ENCODE data around the gene OBP2A. TPM values are rescaled to one million over a fixed set of nuclear protein-coding genes. Genes with fewer than 3 reads are reported as not detected.

Gene OBP2A
- total RNA-seq, 1 experiment from 2014 or later, result not detected

DNA sequence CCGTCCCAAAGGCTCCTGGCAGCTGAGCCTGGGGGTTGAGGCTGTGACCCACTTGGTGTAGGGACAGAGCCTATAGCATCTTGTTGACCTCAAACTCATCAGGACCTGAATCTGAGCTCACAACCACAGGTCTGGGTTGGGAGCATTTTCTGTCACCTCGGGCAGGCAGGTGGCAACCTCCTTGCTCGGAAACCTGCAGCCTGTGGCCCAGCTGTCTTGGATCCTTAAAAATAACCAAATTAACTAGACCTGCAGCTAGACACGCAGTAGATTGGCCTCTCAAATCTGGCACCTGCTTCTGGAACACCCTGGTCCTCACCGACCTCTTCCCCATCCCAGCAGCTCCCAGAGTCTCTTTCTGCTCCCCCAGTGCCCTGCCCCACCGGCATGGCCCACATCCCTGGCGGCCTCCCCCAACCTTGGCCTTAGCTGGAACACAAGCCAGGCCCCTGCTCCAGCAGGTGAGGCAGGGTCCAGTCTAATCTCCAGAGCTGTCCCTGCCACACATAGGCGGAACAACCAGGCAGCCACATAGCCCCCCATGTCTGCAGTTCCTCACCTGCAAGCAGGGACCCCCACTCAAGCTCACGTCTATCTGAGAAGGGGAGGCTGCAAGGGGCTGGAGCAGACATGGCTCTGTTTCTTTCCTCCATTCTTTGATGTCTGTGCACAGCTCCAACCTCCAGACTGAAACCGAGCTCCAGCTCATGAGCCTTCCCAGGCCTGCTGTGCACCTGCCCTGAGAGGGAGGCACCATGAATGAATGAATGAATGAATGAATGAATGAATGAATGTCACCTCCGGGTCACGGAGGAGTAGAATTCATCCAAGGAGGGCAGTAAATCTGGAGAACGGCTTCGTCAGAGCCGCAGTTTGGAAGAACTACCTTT lies 43.9 kb downstream of the OBP2A start:
- H3K9me3 ChIP-seq (ENCODE audit: control insufficient read depth in 1 of 2, insufficient read depth in 1 of 2, low read depth in 1 of 2, low read length in 2 of 2), result no peaks in the 10 kb centered on the region
- H3K4me3 ChIP-seq (replicated peaks in 1 of 2; ENCODE audit: low read depth in 1 of 2, low read length in 2 of 2), result no peak overlapping the region
- H3K36me3 ChIP-seq (ENCODE audit: control insufficient read depth in 1 of 2, insufficient read depth in 2 of 2, low read length in 2 of 2), result no peaks in the 10 kb centered on the region
- TF ChIP-seq EGR1 (IDR thresholded peaks at IDR 0.05; ENCODE audit: low read depth) (no peak), SRF (IDR thresholded peaks at IDR 0.05; ENCODE audit: low read depth) (no peak), YY1 (IDR thresholded peaks at IDR 0.05; ENCODE audit: extremely low read depth, insufficient replicate concordance, low read depth, low read length) (no peak), JUND (IDR thresholded peaks at IDR 0.05) (no peak), ZFX (IDR thresholded peaks at IDR 0.05) (no peak), TCF7L2 (IDR thresholded peaks at IDR 0.05; ENCODE audit: borderline replicate concordance, extremely low read depth, insufficient read depth, insufficient read length) (no peak), FOSL1 (IDR thresholded peaks at IDR 0.05; ENCODE audit: low read depth) (no peak), ZNF274 (IDR thresholded peaks at IDR 0.05; ENCODE audit: low read depth, low read length) (no peak), RAD21 (IDR thresholded peaks at IDR 0.05; ENCODE audit: low read depth) (no peak), SIN3A (IDR thresholded peaks at IDR 0.05; ENCODE audit: low read depth) (no peak), EZH2 (IDR thresholded peaks at IDR 0.05) (no peak), SP1 (IDR thresholded peaks at IDR 0.05; ENCODE audit: low read depth) (no peak), CEBPB (IDR thresholded peaks at IDR 0.05; ENCODE audit: low read depth) (no peak), ELF1 (IDR thresholded peaks at IDR 0.05; ENCODE audit: borderline replicate concordance, low read depth) (no peak), EZH2phosphoT487 (IDR thresholded peaks at IDR 0.05; ENCODE audit: borderline replicate concordance) (no peak), POLR2A (IDR thresholded peaks at IDR 0.05; ENCODE audit: borderline replicate concordance, extremely low read depth, insufficient read depth, insufficient read length) (no peak)
- TF ChIP-seq, protein P1, sequence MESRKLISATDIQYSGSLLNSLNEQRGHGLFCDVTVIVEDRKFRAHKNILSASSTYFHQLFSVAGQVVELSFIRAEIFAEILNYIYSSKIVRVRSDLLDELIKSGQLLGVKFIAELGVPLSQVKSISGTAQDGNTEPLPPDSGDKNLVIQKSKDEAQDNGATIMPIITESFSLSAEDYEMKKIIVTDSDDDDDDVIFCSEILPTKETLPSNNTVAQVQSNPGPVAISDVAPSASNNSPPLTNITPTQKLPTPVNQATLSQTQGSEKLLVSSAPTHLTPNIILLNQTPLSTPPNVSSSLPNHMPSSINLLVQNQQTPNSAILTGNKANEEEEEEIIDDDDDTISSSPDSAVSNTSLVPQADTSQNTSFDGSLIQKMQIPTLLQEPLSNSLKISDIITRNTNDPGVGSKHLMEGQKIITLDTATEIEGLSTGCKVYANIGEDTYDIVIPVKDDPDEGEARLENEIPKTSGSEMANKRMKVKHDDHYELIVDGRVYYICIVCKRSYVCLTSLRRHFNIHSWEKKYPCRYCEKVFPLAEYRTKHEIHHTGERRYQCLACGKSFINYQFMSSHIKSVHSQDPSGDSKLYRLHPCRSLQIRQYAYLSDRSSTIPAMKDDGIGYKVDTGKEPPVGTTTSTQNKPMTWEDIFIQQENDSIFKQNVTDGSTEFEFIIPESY (IDR thresholded peaks at IDR 0.05; ENCODE audit: extremely low read depth, insufficient replicate concordance, low read length), result no peak
- TF ChIP-seq, protein P2, sequence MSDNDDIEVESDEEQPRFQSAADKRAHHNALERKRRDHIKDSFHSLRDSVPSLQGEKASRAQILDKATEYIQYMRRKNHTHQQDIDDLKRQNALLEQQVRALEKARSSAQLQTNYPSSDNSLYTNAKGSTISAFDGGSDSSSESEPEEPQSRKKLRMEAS (IDR thresholded peaks at IDR 0.05), result no peak
- no peak overlapping the region for H3K9ac ChIP-seq (ENCODE audit: low read length)
- BruUV-seq (replicated peaks), result no TSS peak
- H3K27ac ChIP-seq (ENCODE audit: low read depth, low read length), result no peak overlapping the region
- H2AFZ ChIP-seq (ENCODE audit: low read depth, low read length, poor library complexity, severe bottlenecking), result no peak overlapping the region
- no peaks in the 10 kb centered on the region; the same call in 1 of the 2 replicates for H3K27me3 ChIP-seq (ENCODE audit: insufficient read depth, low read length)
- intact Hi-C loops (cut with micrococcal nuclease), result no loop called here
- no peaks in the 10 kb centered on the region for H3K79me2 ChIP-seq (ENCODE audit: insufficient read depth, low read length)
- POLR2A ChIA-PET, result no interaction called here
- H3K4me2 ChIP-seq (ENCODE audit: low read length), result no peak overlapping the region
- H4K20me1 ChIP-seq (ENCODE audit: insufficient read depth), result no peaks in the 10 kb centered on the region
- H3K9me2 ChIP-seq (ENCODE audit: insufficient read depth), result no peaks in the 10 kb centered on the region
- no peaks in the 10 kb centered on the region for H3K4me1 ChIP-seq (ENCODE audit: control insufficient read depth in 1 of 2, insufficient read depth in 2 of 2, low read length in 2 of 2)
- RAD21 ChIA-PET (ENCODE audit: low non-redundant PET in 1 of 2, low total read pairs in 2 of 2, uncharacterized antibody in 2 of 2, unreplicated experiment in 2 of 2), result no interaction called here
- DNase-seq (ENCODE audit: low read depth, low spot score) (no peak), ATAC-seq (no peak)
- CTCF ChIA-PET, result interaction anchor here (0.9 kb wide), 1 partner anchor 14 kb away, joined by 3 read pairs; no protein-coding TSS in a partner anchor
